GM12892 (cell line): ENCODE results near the gene ITGAE.

Experiments
- POLR2A ChIP-seq: IDR thresholded peaks from 2 replicates; pipeline ENCODE4 v1.6.1; 2011; ENCODE audit warnings: low read depth, low read length, control low read depth
- POLR2AphosphoS5 ChIP-seq: IDR thresholded peaks from 2 replicates; pipeline ENCODE4 v1.6.1; 2011; ENCODE audit warnings: low read depth, low read length, control low read depth
- TAF1 ChIP-seq: IDR thresholded peaks from 2 replicates; pipeline ENCODE4 v1.6.1; 2011; ENCODE audit warnings: low read depth, mild to moderate bottlenecking, control low read depth, low read length, borderline replicate concordance

DNA sequence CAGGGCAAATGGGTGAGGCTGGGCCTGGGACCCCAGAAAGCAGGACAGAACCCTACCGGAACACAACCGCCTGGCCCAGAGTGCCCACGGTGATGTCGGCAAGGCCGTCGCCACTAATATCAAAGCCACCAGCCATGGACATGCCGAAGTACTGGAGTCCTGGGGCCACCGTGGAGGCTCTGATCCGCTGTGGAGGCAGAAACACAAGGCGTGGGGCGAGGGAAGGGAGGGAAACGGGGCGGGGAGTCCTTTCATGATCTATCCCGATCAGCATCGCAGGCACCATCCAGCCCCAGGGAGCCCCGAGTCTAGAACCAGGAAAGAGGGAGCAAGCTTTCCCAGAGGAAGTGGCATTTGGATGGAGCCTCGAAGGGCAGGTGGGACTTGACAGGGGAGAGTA is 50.7 kb downstream of the ITGAE start:
- TF ChIP-seq POLR2A (no peak), POLR2AphosphoS5 (no peak), TAF1 (no peak)
